HG02610 (cell line): ENCODE measurements around the gene ST14.
A peak's percentile ranks its signal among the peaks of the same experiment; 100 is the strongest.
"Not testable (repeated sequence)": the region's sequence is repeated elsewhere in the genome, so short reads cannot be mapped to it uniquely, and the experiment has no call there.

Source experiments
- ATAC-seq: cut with Tn5 transposase; IDR thresholded peaks from one replicate; pipeline ENCODE4 v1.9.1; 2021; ENCODE audit warnings: mild to moderate bottlenecking, moderate library complexity; ENCODE audit not compliant: unreplicated experiment

Gene ST14

GRCh38 chr11:130163346-130164220 is 4.0 kb downstream of the ST14 start:
- no peak for ATAC-seq

GRCh38 chr11:130164221-130164570 is 4.6 kb downstream of the ST14 start:
- no peak for ATAC-seq

- ATAC-seq, result no peak
Measured at GRCh38 chr11:130165601-130166456, 6.2 kb downstream of the ST14 start.

GRCh38 chr11:130166457-130166784 is 6.8 kb downstream of the ST14 start:
- ATAC-seq, result peak; percentile 95

GRCh38 chr11:130167146-130167545 is 7.6 kb downstream of the ST14 start:
- ATAC-seq, result no peak

GRCh38 chr11:130168105-130168504 is 8.5 kb downstream of the ST14 start:
- ATAC-seq, result no peak

GRCh38 chr11:130170345-130170744 is 10.8 kb downstream of the ST14 start:
- no peak for ATAC-seq

GRCh38 chr11:130171534-130171933 is 12.0 kb downstream of the ST14 start:
- no peak for ATAC-seq

- not testable (repeated sequence) for ATAC-seq
Measured at GRCh38 chr11:130172001-130172400, 12.4 kb downstream of the ST14 start.

- ATAC-seq, result no peak
Measured at GRCh38 chr11:130174642-130175041, 15.1 kb downstream of the ST14 start.

- ATAC-seq, result no peak
Measured at GRCh38 chr11:130175898-130176297, 16.3 kb downstream of the ST14 start.

GRCh38 chr11:130177782-130178181 is 18.2 kb downstream of the ST14 start:
- ATAC-seq, result no peak

GRCh38 chr11:130178441-130179339 is 19.1 kb downstream of the ST14 start:
- ATAC-seq, result no peak

- ATAC-seq, result no peak
Measured at GRCh38 chr11:130179396-130180306, 20.1 kb downstream of the ST14 start.

GRCh38 chr11:130180491-130180890 is 20.9 kb downstream of the ST14 start:
- ATAC-seq, result no peak

GRCh38 chr11:130180896-130181294 is 21.3 kb downstream of the ST14 start:
- no peak for ATAC-seq

- no peak for ATAC-seq
Measured at GRCh38 chr11:130181295-130182272, 22.0 kb downstream of the ST14 start.

GRCh38 chr11:130183878-130184610 is 24.5 kb downstream of the ST14 start:
- no peak for ATAC-seq
